Thyroid gland (tissue), 4 donors: ENCODE data around the gene ZBED4. TPM values are rescaled to one million over a fixed set of nuclear protein-coding genes. Genes with fewer than 3 reads are reported as not detected.

Experiments used
- DNase-seq, 2 donors: peaks; one replicate each; pipeline ENCODE4 v3.0.0-alpha.2; 2019
- H3K27ac ChIP-seq, 3 donors: fragments of 200-600 bp; sonication (generic); 1 replicate in 2 of 3; 2 replicates in 1 of 3; pipeline ENCODE4 v1.5.1; 2016 to 2019; ENCODE audit warnings: mild to moderate bottlenecking in 1 of 3, moderate library complexity in 1 of 3
- H3K27me3 ChIP-seq: fragments of 200-600 bp; sonication (generic); one replicate; pipeline ENCODE4 v1.5.1; 2019
- H3K36me3 ChIP-seq, 2 donors: fragments of 200-600 bp; sonication (generic); one replicate each; pipeline ENCODE4 v1.5.1; 2016 to 2019
- H3K4me1 ChIP-seq, 2 donors: fragments of 200-600 bp; sonication (generic); one replicate each; pipeline ENCODE4 v1.5.1; 2017 to 2019
- H3K4me3 ChIP-seq, 3 donors: fragments of 200-600 bp; sonication (generic); replicated peaks in 1 of 3; 1 replicate in 2 of 3; 2 replicates in 1 of 3; pipeline ENCODE4 v1.5.1; 2016; ENCODE audit warnings: mild to moderate bottlenecking in 1 of 3
- H3K9me3 ChIP-seq: fragments of 200-600 bp; sonication (generic); one replicate; pipeline ENCODE4 v1.5.1; 2017
- CTCF ChIP-seq, 6 experiments: fragments of 200-600 bp in 3 of 6; fragments of 450-650 bp in 3 of 6; sonication (generic) in 3 of 6; IDR thresholded peaks; one replicate each; pipeline ENCODE4 v1.5.1; 2016 to 2019; ENCODE audit warnings: antibody characterized with exemption in 6 of 6, mild to moderate bottlenecking in 2 of 6, inconsistent platforms in 1 of 6, moderate library complexity in 1 of 6
- POLR2A ChIP-seq, 2 donors: fragments of 450-650 bp; IDR thresholded peaks; one replicate each; pipeline ENCODE4 v1.6.1; 2017; ENCODE audit warnings: antibody characterized with exemption in 2 of 2, mild to moderate bottlenecking in 2 of 2, moderate library complexity in 1 of 2
- WGBS, 2 donors: methylation state at CpG; one replicate each; pipeline ENCODE4 v1.1.5; 2017; 5-methylcytosine and 5-hydroxymethylcytosine counted together
- intact Hi-C: fragments of 100-400 bp; cut with DNase I; formaldehyde crosslinking; loops from one replicate; pipeline ENCODE4 v1.15.1; 2023
- total RNA-seq, 4 donors: library from RNA; depleted of rRNA; stranded (reverse); fragments of >200 nt; gene quantifications; one replicate each; pipeline ENCODE4 v1.2.3, GENCODE V29; 2016

Gene ZBED4
- total RNA-seq, 4 donors from 2014 or later: 9.4 to 15.8 (median 10.1) TPM

GRCh38 chr22:49910229-49911155 lies 56.8 kb downstream of the ZBED4 start:
- no peak for TF ChIP-seq POLR2A (IDR thresholded peaks at IDR 0.05)
- no peak for TF ChIP-seq CTCF (IDR thresholded peaks at IDR 0.05)
- Histone ChIP-seq H3K27me3 (no peaks in the 10 kb centered on the region), H3K9me3 (no peaks in the 10 kb centered on the region), H3K4me3 (no peak overlapping the region), H3K4me1 (no peaks in the 10 kb centered on the region), H3K27ac (no peak overlapping the region), H3K36me3 (peaks cover 32 to 39% of the 10 kb centered on the region in 2 donors)
- intact Hi-C loops: loop anchor here (10.0 kb wide), 1 partner anchor 56 kb away; the partner anchor contains the start of gene ZBED4
- WGBS, 2 donors: 94 to 96% methylated on average over 19 to 26 of the region's 27 CpGs
- DNase-seq: no peak

GRCh38 chr22:49911881-49912625 lies 58.4 kb downstream of the ZBED4 start:
- WGBS, 2 donors: 96% methylated on average over 28 to 30 of the region's 30 CpGs

GRCh38 chr22:49913026-49913425 lies 59.4 kb downstream of the ZBED4 start:
- H3K4me1 ChIP-seq: peaks cover 9 to 12% of the 10 kb centered on the region in 2 donors
- WGBS, 2 donors: 93 to 98% methylated on average over 14 of the region's 14 CpGs
- intact Hi-C loops: loop anchor here (10.0 kb wide), 1 partner anchor 58 kb away; the partner anchor contains the start of gene ZBED4
- peaks cover 24 to 26% of the 10 kb centered on the region in 2 donors for H3K36me3 ChIP-seq
- no peak for DNase-seq
- TF ChIP-seq CTCF (IDR thresholded peaks at IDR 0.05): no peak
- no peak for TF ChIP-seq POLR2A (IDR thresholded peaks at IDR 0.05)
- H3K4me3 ChIP-seq: no peak overlapping the region
- H3K27me3 ChIP-seq: no peaks in the 10 kb centered on the region
- H3K9me3 ChIP-seq: no peaks in the 10 kb centered on the region
- no peak overlapping the region for H3K27ac ChIP-seq

More at GRCh38 chr22:49911881-49912625, 58.4 kb downstream of the ZBED4 start:
- peaks cover 32 to 35% of the 10 kb centered on the region in 2 donors for H3K36me3 ChIP-seq
- no peaks in the 10 kb centered on the region for H3K27me3 ChIP-seq
- H3K27ac ChIP-seq: no peak overlapping the region
- H3K4me1 ChIP-seq: peaks cover 2 to 5% of the 10 kb centered on the region in 2 donors
- intact Hi-C loops: loop anchor here (10.0 kb wide), 1 partner anchor 57 kb away; the partner anchor contains the start of gene ZBED4
- no peak for DNase-seq
- H3K9me3 ChIP-seq: no peaks in the 10 kb centered on the region
- TF ChIP-seq CTCF (IDR thresholded peaks at IDR 0.05): no peak
- TF ChIP-seq POLR2A (IDR thresholded peaks at IDR 0.05): no peak
- no peak overlapping the region for H3K4me3 ChIP-seq

GRCh38 chr22:49913446-49913845 lies 59.8 kb downstream of the ZBED4 start:
- 93 to 95% methylated on average over 14 of the region's 14 CpGs for WGBS, 2 donors
- DNase-seq: no peak
- Histone ChIP-seq H3K4me1 (peaks cover 9 to 12% of the 10 kb centered on the region in 2 donors), H3K27me3 (no peaks in the 10 kb centered on the region), H3K36me3 (peaks cover 24 to 25% of the 10 kb centered on the region in 2 donors), H3K27ac (no peak overlapping the region), H3K4me3 (no peak overlapping the region), H3K9me3 (no peaks in the 10 kb centered on the region)
- intact Hi-C loops: loop anchor here (10.0 kb wide), 1 partner anchor 59 kb away; the partner anchor contains the start of gene ZBED4
- TF ChIP-seq CTCF (IDR thresholded peaks at IDR 0.05) (no peak), POLR2A (IDR thresholded peaks at IDR 0.05) (no peak)
